NCI-H774 (cell line): ENCODE results near the gene PDZRN3.

Source experiments
- DNase-seq: peaks from one replicate; lab custom pipeline; 2025; lab: John Stamatoyannopoulos, UW

Gene PDZRN3

DNA sequence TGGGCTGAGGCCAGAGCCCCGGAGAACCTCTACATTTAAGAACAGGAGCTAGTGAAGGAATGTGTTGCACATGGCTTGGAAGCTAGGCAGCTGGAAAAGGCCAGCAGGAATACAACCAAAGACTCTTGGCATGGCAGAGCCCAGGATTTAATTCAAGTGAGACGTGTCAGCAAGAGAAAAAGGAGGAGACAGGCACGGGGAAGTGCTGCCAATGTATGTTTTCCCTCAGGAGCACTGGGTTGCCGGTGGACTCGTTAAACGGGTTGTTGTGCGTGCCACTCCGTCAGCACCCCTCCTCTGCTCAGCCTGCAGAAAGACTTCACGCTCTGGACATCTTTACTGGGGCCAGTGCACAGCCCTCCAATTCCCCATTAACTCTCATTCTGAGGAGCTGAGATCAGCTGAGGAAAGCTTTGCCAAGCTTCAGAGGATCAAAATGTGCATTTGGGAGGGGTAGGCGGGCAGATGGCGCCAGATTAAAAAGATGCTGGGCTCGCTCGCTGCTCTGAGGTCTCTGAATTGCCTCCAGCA, 103.7 kb downstream of the PDZRN3 start:
- DNase-seq = no peak

GRCh38 chr3:73516631-73517030, 108.1 kb downstream of the PDZRN3 start:
- DNase-seq = no peak

GRCh38 chr3:73513260-73513659, 111.5 kb downstream of the PDZRN3 start:
- no peak for DNase-seq

DNA sequence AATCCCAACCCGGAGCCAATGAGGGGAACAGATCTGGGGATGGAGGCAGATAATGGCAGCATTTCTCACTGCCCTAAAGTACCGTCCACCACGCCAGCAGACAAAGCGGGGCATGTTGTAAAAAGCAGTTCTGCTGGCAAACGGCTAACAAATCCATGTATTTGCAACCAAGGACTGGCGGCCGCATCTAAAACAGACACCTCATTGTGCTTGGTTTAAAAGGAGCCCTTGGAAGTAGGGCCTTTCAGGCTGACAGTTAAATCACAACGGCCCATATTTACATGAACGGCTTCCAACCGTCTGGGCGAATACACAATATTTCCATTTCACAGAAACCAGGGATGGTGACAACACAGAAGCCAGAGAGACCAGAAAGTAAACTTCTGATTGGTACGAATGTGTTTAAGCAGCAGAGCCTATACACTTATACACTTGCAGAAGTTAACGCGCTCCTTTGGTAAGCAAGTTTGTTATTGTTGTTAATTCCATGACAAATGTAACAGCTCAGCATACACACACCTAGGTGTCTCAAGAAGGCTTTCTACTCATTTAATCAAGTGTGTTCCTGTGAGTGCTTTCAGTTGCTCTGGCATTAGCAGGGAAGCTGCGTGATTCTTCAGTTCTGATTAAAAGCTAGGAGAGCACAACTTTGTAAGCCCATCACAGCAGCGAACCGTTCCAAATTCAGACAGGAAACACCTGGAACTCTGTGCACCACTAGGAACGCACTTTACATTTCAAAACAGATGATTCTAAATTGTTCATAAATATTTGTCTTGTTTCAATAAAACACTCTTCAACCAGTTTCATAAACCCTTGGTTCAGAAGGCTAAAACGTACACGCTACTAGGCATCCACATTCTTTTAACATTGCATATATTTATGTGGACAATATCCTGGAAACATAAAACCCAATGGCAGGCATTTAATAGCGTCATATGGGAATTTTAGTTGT, 112.9 kb downstream of the PDZRN3 start:
- no peak for DNase-seq

DNA sequence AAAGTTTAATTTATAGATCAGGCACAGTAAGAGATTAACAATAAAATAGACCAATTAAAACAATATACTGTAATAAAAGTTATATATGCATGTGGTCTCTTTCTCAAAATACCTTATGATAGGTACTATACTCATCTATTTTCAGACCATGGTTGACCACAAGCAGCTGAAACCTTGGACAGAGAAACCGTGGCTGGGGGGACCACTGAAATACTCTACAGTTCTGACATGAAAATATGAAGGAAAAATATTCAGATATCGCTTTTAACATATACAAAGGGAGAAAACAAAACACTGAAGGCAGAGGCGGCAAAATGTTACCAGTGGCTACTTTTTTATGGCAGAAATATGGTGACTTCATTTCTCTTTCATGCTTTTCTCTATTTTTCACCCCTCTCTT, 114.0 kb downstream of the PDZRN3 start:
- DNase-seq = no peak

DNA sequence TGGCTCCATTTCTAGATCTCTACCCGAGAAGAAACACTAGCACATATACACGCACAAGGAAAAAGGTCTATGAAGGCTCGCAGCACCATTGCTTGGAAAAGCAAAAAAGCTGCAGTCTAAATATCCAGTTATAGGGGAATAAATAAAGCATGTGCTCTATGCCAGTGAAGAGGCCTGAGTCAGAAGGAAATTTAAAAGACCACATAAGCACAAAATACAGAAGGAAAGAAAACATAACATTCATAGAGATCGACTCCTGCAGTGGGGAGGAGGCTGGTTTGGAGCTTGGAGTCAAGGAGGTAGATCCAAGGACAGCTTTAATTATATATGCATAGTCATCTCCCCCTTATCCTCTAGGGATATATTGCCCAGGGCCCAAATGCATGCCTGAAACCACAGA, 114.4 kb downstream of the PDZRN3 start:
- DNase-seq = no peak

- DNase-seq = no peak
These were observed 114.9 kb downstream of the PDZRN3 start for GRCh38 chr3:73509816-73510215.

DNA sequence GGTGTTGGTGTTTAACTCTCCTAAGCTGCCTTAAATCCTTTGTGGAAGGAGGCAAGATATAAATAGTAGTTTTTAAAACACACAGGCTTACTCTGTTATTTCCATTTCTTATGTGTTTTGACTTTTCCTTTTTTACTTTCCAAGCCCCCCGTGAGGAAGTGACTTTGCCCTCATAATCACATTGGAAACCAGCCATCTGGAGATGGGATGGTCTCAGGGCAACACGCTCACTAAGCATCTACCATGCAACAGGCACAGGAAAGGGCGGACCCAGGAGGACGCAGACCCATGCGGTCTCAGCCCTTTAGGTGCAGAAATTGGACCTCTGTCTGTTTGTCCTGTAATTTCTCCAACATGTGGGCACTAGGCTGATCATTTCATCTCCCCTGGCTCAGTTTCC, 115.7 kb downstream of the PDZRN3 start:
- DNase-seq = no peak

DNA sequence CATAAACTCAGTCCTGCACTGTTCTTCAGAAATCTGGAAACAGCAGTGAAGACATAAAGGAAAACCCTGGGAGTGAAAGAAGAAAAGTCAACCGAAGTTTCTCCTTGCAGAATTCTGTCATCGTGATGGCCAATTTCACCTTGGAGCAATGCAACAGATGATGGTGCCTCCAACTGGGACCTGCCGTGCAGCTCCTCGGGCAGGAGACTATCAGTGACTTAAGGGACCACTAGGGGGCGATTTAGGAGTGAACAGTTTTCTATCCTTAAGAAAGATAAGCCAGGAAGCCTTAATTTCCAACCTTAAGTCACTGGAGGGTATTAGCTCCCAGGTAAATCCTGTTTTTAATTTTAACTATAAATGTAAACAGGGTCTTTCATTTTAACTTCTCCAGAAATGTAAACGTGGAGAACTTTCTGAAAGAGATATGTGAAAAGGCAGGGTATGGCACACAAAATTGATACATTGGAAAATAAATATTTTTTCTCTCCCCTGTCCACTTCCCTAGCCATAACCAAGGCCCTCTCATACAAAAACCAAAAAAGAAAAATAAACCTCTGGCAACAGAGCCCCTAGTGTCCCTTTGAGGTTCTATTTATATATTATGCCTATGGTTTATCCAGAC, 116.3 kb downstream of the PDZRN3 start:
- DNase-seq = peak; percentile 41

DNA sequence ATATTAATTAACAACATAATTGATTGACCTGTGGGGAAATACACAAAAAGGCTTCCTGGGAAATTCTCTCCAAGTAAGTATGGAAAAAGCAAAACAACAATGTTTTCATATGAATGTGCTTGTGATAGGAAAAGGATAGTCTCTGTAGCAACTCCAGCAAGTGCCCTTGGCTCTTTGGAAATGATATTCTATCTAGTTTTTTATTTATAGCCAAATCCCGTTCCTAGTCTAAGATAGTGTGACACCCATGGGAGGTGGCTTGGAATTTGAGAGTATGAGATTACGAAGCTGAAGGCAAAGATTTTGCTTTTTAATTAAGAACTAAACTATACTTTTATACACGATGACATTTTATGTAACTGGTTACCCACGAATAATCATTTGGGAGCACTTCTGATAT, 119.9 kb downstream of the PDZRN3 start:
- DNase-seq = no peak

- peak; percentile 69 for DNase-seq
These were observed 120.5 kb downstream of the PDZRN3 start for GRCh38 chr3:73504239-73504638.

DNA sequence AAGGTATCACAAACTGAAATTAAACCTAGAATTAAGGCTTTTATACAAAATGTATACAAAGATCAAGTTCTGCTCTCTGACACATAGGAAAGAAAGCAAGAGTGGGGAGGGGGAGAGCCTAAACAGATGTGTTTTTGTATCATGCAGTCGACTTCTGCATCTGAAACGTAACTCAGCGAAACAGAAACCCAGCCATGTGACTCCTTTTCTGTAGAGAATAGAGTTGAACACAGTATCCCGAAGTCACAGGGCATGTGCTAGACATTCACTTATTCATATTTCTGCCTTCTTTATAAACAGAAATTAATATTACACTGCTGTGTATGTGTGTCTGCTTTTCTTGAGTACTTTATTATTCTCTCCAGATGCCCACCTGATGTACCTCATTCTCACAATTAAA, 121.0 kb downstream of the PDZRN3 start:
- no peak for DNase-seq

DNA sequence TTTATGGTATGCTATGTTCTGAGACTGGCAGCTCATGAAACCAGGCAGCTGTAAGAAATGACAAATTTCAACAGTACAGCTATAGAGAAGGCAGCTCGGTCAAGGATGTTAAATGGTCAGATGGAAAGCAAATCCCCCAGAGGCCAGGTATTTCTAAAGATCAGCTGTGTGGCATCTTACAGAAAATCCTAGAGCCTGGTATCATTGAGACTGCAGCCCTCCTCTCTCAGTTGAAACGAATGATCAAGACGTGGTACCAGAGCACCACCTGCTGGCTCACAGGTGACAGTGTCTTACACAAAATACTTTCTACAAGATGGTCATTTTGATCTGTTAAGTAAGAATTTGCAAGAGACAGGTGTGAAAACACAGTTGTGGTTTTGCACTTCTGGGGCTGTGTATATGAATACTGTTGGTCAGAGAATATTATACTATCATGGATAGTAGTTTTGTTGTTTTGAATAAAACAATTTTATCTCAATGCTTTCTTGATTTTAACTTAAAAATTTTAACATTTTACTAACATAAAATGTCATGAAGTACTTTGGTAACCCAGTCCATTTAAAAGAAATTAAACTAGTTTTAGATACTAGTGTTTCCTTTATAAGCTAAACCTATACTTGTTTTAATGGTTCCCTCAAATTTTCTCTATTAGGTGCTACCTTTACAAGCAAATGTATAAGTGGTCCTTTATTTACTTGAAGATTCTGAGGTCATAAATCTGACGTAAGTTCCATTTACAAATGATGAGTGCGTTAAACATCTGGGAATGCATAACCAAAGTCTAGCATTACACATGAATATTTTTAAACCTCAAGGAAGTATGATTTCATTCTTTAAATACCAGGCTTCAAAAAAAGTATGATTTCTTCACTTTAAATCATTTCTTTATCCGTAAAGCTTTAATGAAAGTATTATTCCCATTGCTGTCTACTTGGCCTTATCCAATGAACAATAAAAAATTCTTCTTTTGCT, 121.8 kb downstream of the PDZRN3 start:
- DNase-seq = peak; percentile 39

- DNase-seq = no peak
These were observed 124.4 kb downstream of the PDZRN3 start for GRCh38 chr3:73500321-73500720.

DNA sequence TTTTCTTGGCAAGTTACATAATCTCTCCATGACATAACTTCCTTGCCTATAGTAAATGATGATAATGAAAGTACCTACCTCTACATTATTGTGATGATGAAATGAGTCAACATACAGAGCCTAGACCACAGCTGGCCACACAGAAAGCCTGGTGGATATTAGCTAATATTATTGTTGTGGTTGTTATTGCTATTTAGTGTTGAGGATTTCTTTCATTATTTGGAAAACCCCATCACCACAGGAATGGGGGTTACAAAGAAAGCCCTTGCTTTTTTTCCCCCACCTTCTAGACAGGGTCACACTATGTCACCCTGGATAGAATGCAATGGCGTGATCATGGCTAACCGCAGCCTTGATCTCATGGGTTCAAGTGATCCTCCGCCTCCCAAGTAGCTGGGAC, 125.0 kb downstream of the PDZRN3 start:
- DNase-seq = no peak

DNA sequence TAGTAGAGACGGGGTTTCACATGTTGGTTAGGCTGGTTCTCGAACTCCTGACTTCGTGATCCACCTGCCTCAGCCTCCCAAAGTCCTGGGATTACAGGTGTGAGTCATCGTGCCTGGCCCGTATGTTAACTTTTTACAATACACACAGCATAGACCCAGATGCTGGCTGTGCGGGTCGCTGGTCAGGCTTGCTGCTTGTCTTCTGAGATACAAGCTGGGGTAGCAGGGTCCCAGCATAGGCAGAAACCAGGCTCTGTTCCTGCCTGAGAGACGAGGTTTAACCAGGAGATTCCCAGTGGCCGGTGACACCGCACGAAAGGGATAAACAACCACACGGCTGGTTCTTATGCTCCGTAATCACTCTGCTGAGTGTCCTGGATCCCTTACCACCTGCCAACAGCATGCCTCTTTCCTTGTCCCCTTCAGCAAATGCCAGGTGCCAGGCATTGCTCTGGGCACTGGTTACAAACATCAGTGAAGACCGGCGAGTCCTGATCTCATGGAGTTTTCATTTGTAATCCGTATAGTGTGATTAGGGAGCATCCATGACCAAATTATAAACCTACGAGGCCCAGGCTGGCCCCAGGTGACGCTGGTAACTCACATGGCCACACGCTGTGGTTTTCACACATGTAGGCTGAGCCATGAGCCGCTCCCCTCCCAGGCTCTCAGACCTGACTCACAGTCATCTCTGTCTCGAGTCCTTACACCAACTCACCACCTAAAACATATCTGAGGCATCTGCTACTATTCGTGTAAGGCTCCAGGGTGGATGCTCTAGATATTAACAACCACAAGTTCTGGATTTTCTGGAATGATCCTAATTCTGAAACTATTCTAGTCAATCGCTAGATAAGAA, 125.7 kb downstream of the PDZRN3 start:
- peak; percentile 51 for DNase-seq

GRCh38 chr3:73497646-73498406, 126.9 kb downstream of the PDZRN3 start:
- no peak for DNase-seq

DNA sequence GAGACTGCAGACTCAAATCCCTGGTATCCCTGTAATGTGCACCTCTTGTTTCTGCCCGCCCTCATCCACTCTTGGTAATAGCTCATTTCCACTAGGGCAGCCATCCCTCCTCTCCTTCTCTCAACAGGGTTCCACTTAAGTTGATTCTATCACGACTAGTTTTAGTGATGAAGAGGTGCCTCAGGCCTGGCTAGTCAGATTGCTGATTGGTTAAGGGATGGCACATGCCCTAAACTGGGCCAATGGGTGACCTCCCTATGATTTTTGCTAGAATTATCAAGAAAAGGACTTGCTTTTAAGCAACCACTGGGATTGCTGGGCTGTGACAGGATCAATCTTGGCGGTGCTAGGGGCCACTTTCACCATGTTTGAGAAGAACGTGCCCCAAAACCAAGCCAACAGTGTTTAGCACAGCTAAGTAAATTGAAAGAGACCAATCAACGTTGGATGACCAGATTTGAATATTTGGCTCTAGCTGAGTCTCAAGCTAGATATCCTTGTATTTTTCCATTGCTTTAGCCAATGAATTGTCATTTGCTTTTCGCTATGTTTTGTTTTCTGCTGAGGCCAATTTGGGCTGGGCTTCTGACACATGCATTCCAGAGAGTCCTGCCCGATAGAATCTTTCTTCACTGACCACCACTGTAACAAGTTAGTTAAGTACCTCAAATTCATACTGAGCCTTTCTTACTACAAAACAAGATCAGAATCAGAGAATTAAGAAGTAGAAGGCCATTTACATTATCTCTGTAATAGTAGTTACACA, 131.0 kb downstream of the PDZRN3 start:
- no peak for DNase-seq

DNA sequence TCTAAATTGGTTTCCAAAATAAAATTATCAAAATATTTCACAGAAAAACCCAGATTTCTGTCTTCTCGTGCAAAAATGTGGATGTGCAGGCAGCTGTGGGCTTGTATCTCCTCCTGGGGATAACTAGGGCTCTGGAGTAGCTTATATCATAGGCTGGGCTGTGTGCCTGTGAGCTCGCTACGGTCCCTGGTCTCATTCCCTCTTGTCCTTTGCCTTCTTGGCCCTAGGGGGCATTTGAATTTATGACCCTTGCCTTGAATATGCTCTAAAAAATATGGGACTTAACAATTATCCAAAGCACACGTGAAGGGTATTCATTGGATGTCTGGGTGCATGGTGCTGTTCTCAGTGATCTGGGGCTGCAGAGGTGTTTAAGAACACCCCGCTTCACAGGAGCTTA, 132.6 kb downstream of the PDZRN3 start:
- no peak for DNase-seq

GRCh38 chr3:73491287-73491662, 133.5 kb downstream of the PDZRN3 start:
- no peak for DNase-seq
